ENCODE data around the gene TMEM123.
"Not testable (repeated sequence)": the region's sequence is repeated elsewhere in the genome, so short reads cannot be mapped to it uniquely, and the experiment has no call there.

DNA sequence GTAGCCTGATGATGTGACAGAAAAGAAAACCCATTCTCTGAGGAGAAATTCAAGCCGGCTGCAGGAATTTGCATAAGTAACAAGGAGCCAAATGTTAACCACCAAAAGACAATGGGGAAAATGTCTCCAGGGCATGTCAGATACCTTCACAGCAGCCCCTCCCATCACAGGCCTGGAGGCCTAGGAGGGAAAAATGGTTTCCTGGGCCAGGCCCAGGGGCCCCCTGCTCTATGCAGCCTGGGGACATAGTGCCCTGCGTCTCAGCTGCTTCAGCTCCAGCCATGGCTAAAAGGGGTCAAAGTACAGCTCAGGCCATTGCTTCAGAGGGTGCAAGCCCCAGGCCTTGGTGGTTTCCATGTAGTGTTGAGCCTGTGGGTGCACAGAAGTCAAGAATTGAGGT is 20.0 kb downstream of the TMEM123 start:
- TF ChIP-seq, protein P1, sequence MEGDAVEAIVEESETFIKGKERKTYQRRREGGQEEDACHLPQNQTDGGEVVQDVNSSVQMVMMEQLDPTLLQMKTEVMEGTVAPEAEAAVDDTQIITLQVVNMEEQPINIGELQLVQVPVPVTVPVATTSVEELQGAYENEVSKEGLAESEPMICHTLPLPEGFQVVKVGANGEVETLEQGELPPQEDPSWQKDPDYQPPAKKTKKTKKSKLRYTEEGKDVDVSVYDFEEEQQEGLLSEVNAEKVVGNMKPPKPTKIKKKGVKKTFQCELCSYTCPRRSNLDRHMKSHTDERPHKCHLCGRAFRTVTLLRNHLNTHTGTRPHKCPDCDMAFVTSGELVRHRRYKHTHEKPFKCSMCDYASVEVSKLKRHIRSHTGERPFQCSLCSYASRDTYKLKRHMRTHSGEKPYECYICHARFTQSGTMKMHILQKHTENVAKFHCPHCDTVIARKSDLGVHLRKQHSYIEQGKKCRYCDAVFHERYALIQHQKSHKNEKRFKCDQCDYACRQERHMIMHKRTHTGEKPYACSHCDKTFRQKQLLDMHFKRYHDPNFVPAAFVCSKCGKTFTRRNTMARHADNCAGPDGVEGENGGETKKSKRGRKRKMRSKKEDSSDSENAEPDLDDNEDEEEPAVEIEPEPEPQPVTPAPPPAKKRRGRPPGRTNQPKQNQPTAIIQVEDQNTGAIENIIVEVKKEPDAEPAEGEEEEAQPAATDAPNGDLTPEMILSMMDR (IDR thresholded peaks at IDR 0.05) = not testable (repeated sequence)
- not testable (repeated sequence) for TF ChIP-seq POLR2A (IDR thresholded peaks at IDR 0.05)
